ENCODE results near the gene GNAL. TPM values are rescaled to one million over a fixed set of nuclear protein-coding genes. Genes with fewer than 3 reads are reported as not detected.
A peak's percentile ranks its signal among the peaks of the same experiment; 100 is the strongest.

The GNAL gene
- total and polyA plus RNA-seq, 2 experiments from 2014 or later = 7.5 to 21.6 TPM

DNA sequence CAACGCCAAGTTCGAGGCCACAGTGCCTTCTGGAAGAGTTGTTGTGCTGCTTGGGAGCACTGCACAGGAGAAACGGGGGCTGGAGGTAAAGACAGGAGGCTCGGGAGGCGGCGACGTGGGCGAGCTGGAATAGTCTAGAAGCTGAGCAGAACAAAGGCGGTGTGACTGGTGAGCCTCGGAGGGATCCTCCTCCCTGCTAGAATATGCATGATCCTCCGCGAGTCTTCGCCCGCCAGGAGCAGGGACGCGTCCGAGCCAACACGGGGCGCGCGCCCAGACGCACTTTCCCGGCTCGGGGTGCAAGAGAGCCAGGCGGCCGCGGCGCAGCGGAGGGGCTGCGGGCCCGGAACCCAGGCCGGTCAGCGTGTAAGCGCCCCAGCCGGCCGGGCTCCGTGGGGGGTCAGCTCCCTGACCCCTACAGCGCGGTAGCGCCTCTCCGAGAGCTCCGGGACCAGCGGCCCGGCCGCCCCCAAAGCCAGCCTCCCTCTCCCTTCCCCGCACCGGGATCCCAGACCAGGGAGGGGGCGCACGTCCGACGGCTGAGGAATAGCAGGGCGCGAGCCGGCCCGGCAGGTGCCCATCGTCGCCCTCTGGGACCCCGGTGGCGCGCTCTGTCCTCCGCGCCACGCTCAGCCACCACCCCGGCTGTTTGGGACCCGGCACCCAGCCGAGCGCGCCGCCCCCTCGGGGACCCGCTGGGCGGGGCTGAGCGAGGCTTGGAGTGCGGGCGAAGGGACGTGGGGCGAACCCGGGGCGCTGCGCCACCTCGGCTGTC lies 62.5 kb downstream of the GNAL start:
- Mint-ChIP-seq H3K27me3 (ENCODE audit: insufficient read depth, low read depth, poor library complexity) (peaks cover 34% of the 10 kb centered on the region), H3K4me1 (peaks cover 13% of the 10 kb centered on the region), H3K27ac (no peak overlapping the region), H3K4me3 (peak overlapping the region; percentile 81), H3K9me3 (peaks cover 4% of the 10 kb centered on the region; the same call in 1 of the 3 replicates), H3K36me3 (ENCODE audit: low read depth) (peaks cover 5% of the 10 kb centered on the region; the same call in 2 of the 3 replicates)
- Histone ChIP-seq H3K79me2 (replicated peaks; ENCODE audit: insufficient read depth) (no peaks in the 10 kb centered on the region), H3K27ac (ENCODE audit: low read depth) (no peak overlapping the region), H2AFZ (peak overlapping the region; percentile 99), H3K9me2 (ENCODE audit: insufficient read depth) (no peaks in the 10 kb centered on the region), H4K20me1 (replicated peaks; ENCODE audit: insufficient read depth) (no peaks in the 10 kb centered on the region), H3K27me3 (ENCODE audit: insufficient read depth) (peaks cover 42% of the 10 kb centered on the region), H3F3A (replicated peaks; ENCODE audit: low read depth) (0 out of 2 replicates have a peak, but pooled peaks cover 3% of the 10 kb centered on the region), H3K4me1 (ENCODE audit: insufficient read depth) (peaks cover 6% of the 10 kb centered on the region; the same call in 1 of the 2 replicates), H3K4me3 (peak overlapping the region; percentile 73), H3K36me3 (ENCODE audit: insufficient read depth) (no peaks in the 10 kb centered on the region; the same call in 1 of the 2 replicates), H3K4me2 (peak overlapping the region; percentile 88)
- DNase-seq (ENCODE audit: low spot score) (peak; percentile 80), ATAC-seq (peak; percentile 76)
- TF ChIP-seq ZNF114 (CRISPR knock-in tag; IDR thresholded peaks at IDR 0.05) (no peak), POLR2AphosphoS5 (IDR thresholded peaks at IDR 0.05; ENCODE audit: low read depth) (peak; percentile 78), EZH2 (IDR thresholded peaks at IDR 0.05; ENCODE audit: low read depth, unreplicated experiment) (peak; percentile 25), CREB1 (CRISPR knock-in tag; IDR thresholded peaks at IDR 0.05; ENCODE audit: low read depth) (no peak), EZH2phosphoT487 (IDR thresholded peaks at IDR 0.05; ENCODE audit: unreplicated experiment) (no peak), JUNB (IDR thresholded peaks at IDR 0.05; ENCODE audit: unreplicated experiment) (no peak)

DNA sequence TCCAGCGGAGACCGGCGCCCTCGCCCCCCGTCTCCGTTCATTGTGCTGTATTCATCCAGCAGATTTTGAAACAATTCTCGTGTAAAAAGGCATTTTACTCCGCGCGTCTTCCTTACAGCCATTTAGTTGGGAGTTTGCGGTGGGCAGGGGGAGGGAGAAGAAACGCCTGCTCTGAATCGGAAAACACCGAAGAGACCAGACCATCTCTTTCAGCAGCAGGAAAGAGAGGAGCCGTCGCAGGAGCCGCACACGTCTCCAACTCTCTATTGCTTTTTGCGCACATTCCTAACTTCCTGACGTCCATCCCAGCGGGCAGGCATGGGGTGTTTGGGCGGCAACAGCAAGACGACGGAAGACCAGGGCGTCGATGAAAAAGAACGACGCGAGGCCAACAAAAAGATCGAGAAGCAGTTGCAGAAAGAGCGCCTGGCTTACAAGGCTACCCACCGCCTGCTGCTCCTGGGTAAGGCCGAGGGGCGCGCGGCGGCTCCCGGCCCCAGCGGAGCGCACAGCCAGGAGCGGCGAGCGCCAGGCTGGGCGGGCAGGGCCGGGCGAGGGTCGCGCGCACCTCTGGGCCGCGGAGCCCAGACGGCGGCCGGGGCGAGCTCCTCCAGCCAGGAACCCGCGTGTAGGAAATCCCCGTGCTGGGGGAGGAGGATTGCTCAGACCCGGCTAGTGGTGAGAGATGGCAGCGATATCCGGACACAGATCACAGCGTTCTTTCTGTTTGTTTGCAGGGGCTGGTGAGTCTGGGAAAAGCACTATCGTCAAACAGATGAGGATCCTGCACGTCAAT lies 63.2 kb downstream of the GNAL start:
- peaks cover 34% of the 10 kb centered on the region for H3K27me3 Mint-ChIP-seq (ENCODE audit: insufficient read depth, low read depth, poor library complexity)
- H3K4me2 ChIP-seq = peak overlapping the region; percentile 88
- H2AFZ ChIP-seq = peak overlapping the region; percentile 99
- DNase-seq (ENCODE audit: low spot score) (peak; percentile 75), ATAC-seq (peak; percentile 72)
- peaks cover 13% of the 10 kb centered on the region for H3K4me1 Mint-ChIP-seq
- no peaks in the 10 kb centered on the region for H4K20me1 ChIP-seq (replicated peaks; ENCODE audit: insufficient read depth)
- H3K9me2 ChIP-seq (ENCODE audit: insufficient read depth) = no peaks in the 10 kb centered on the region; the same call in 1 of the 2 replicates
- TF ChIP-seq CREB1 (CRISPR knock-in tag; IDR thresholded peaks at IDR 0.05; ENCODE audit: low read depth) = peak; percentile 39
- TF ChIP-seq, protein P1, sequence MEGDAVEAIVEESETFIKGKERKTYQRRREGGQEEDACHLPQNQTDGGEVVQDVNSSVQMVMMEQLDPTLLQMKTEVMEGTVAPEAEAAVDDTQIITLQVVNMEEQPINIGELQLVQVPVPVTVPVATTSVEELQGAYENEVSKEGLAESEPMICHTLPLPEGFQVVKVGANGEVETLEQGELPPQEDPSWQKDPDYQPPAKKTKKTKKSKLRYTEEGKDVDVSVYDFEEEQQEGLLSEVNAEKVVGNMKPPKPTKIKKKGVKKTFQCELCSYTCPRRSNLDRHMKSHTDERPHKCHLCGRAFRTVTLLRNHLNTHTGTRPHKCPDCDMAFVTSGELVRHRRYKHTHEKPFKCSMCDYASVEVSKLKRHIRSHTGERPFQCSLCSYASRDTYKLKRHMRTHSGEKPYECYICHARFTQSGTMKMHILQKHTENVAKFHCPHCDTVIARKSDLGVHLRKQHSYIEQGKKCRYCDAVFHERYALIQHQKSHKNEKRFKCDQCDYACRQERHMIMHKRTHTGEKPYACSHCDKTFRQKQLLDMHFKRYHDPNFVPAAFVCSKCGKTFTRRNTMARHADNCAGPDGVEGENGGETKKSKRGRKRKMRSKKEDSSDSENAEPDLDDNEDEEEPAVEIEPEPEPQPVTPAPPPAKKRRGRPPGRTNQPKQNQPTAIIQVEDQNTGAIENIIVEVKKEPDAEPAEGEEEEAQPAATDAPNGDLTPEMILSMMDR (conservative IDR thresholded peaks at IDR 0.05; ENCODE audit: low read depth in 2 of 2) = no peak
- H3F3A ChIP-seq (replicated peaks; ENCODE audit: low read depth) = 0 out of 2 replicates have a peak, but pooled peaks cover 3% of the 10 kb centered on the region
- H3K27ac ChIP-seq (ENCODE audit: low read depth) = no peak overlapping the region
- H3K27me3 ChIP-seq (ENCODE audit: insufficient read depth) = peaks cover 42% of the 10 kb centered on the region
- H3K4me3 Mint-ChIP-seq = peak overlapping the region; percentile 81
- no peaks in the 10 kb centered on the region for H3K79me2 ChIP-seq (replicated peaks; ENCODE audit: insufficient read depth)
- no peaks in the 10 kb centered on the region; the same call in 1 of the 2 replicates for H3K36me3 ChIP-seq (ENCODE audit: insufficient read depth)
- H3K4me1 ChIP-seq (ENCODE audit: insufficient read depth) = peaks cover 6% of the 10 kb centered on the region; the same call in 1 of the 2 replicates
- peaks cover 5% of the 10 kb centered on the region; the same call in 2 of the 3 replicates for H3K36me3 Mint-ChIP-seq (ENCODE audit: low read depth)
- peaks cover 4% of the 10 kb centered on the region; the same call in 1 of the 3 replicates for H3K9me3 Mint-ChIP-seq
- H3K4me3 ChIP-seq = peak overlapping the region; percentile 73
- no peak overlapping the region for H3K27ac Mint-ChIP-seq

All from GM23338 (cell line).